Measurements from ENCODE around the gene RBMS3. TPM values are rescaled to one million over a fixed set of nuclear protein-coding genes. Genes with fewer than 3 reads are reported as not detected.

The RBMS3 gene
- total RNA-seq, 2 donors from 2014 or later, result 7.1 to 11.5 TPM

DNA sequence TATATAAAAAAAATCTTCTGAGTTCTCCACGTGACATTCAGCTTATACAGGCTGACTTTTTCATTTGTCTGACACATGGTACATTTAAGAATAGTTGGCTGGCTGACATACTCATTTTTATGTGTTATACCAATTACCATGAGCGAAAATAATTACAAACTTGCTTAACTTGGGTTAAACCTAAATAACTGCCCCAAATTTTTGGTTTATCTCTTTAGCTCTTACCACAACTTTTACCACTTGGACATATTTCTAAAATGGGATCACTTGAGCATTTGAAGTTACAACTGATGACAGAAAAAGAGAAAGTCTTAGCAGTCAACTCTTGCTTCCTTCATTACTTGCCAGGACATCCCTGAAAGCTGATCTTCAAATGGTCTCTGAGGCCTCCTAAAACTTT lies 618.1 kb downstream of the RBMS3 start:
- ATAC-seq, result no peak
- intact Hi-C loops (cut with DNase I, micrococcal nuclease), result no loop called here
- DNase-seq, result no peak

DNA sequence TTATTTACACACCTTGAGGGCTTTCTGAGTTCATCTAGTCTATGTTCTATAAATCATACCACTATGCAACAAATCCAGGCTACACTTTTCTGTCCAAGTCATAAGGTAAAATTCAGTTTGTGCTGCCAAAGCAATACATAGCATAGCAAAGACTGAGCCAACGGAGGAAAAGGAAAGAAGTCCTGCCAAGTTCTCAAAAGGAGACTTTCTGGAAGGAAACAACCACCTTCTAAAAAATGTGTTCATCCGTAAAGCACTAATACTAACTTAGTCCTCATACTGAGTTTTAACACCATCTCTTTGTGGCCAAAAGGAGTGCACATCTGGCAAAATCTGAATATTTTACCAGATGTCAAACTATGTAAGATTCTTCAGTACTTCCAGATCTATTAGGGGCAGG lies 620.2 kb downstream of the RBMS3 start:
- intact Hi-C loops (cut with DNase I, micrococcal nuclease), result no loop called here
- DNase-seq (no peak), ATAC-seq (no peak)

DNA sequence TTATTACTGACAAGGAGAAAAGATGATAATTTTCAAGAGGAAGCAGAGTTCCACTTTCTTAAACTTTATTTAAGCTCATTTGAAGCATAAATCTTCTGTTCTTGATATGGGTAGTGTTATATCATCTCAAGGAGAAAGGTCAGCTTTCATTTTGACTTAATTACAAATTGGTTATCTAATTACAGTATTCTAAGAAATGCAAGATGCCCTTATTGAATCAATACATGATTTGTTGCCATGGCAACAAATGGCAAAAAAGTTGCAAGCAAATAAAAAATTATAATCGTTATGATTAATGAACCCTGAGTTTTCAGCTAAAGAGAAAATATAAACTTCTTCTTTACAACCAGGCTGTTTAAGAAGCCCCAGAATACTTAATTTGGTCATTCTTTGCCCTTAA lies 622.7 kb downstream of the RBMS3 start:
- DNase-seq (no peak), ATAC-seq (no peak)
- intact Hi-C loops (cut with DNase I, micrococcal nuclease), result no loop called here

DNA sequence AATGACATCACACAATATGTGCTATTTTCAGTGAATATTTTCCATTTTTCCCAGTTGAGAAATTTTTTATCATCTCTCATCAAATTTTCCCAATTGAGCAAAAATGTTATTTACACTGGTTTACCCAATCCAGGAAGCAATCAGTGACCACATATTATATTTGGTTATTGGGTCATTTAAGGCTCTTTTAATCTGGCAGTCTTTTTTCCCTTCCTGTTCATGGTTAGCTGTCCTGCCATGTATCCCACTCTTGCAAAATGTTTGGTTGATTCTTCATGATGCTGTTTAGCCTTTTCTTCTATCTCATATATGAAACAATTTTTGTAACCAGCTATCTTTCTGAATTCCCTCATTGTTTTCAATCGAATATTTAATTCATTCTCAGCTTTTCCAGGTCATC lies 626.0 kb downstream of the RBMS3 start:
- DNase-seq, result no peak
- intact Hi-C loops (cut with DNase I, micrococcal nuclease), result no loop called here
- no peak for ATAC-seq

- no peak for ATAC-seq
- intact Hi-C loops (cut with DNase I, micrococcal nuclease), result no loop called here
Observed at GRCh38 chr3:29912600-29913288, 631.9 kb downstream of the RBMS3 start.

DNA sequence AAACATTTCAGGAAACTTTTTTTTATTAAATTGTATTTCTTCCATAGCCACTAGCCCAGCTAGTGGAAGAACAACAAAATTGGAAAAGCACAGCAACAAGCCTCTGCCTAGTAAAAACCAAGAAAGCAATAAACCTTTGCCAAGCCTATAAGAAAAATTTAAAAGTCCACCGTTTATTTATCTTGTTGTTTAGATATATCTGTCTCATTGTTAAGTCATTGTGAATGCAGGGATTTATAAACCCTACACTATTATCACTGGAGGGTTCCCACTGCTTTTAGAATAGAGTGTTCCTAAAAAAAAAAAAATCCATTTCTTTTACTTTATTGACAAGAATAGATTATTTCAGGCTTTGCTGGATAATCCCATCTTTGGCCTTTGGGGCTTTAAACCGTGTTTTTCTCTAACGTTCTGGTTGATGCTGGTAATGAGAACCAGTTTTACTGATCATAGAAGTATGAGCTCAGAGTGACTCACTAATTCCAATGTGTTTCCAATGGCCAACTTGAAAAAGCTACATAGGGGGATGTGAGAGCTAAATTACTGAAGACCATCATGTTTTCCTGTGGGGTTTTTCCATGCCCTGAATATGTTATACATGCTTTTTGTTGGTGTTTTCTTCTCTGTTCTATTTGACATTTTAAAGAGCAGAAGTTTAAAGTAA lies 634.1 kb downstream of the RBMS3 start:
- no peak for DNase-seq
- intact Hi-C loops (cut with DNase I, micrococcal nuclease), result no loop called here
- no peak for ATAC-seq

More at GRCh38 chr3:29912600-29913288, 631.9 kb downstream of the RBMS3 start:
- no peak for DNase-seq

- DNase-seq, result no peak
- ATAC-seq, result no peak
- intact Hi-C loops (cut with DNase I, micrococcal nuclease), result no loop called here
Observed at GRCh38 chr3:29919571-29919970, 638.7 kb downstream of the RBMS3 start.

DNA sequence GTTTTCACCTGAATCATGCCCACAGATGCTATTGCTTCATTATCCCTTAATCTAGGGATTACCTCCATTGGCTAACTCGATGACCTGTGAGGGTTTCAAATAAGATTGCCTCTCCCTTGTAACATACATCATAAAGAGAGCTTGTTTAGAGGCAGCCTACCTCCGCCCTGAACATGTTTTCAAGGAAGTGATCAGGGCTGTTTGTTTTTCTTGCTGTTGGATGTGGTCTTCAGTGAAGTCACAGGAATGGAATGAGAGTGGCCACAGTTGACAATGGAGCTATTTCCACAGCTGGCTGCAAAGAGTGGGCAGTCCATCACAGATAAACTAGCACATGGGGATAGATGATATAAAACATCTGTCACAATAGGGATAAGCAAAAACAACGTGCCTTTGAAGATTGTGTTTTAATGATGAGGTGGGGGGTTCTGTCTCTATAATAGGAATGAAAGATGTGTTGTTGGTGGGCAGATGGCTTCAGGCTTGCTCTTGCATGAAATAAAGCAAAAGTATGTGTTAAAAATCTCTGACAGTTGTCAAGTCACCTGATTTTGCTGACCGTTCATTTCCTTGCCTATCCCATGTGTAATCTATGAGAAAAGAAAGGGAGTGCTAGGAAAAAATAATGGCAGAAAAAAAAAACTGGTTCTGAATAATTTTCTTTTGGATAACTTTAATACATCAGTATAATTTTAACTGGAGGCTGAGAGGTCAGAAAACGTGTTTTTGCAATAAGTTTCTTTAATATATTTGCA lies 642.3 kb downstream of the RBMS3 start:
- DNase-seq (no peak), ATAC-seq (peak; percentile 24)
- intact Hi-C loops (cut with DNase I, micrococcal nuclease), result no loop called here

GRCh38 chr3:29924783-29925561 lies 644.1 kb downstream of the RBMS3 start:
- intact Hi-C loops (cut with DNase I, micrococcal nuclease), result no loop called here
- DNase-seq (no peak), ATAC-seq (no peak)

DNA sequence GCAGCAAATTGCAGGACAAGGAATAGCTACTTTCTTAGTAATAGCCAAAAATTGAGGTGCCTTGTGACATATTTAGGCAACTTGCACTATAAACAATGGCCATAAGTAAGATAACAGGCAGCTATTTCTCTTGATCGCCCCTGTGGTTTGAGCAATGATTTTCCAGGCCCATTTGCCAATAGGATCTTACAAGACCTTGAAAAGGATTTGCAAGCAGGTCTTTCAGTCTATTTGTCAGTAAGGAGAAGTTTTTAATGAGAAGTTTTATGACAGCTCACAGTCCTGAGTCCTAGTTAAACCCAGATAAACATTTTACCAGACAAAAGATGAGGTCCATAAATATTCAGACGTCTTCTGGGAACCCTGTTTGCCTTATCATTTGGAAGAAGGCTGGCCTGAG lies 645.5 kb downstream of the RBMS3 start:
- no peak for DNase-seq
- intact Hi-C loops (cut with DNase I, micrococcal nuclease), result no loop called here
- ATAC-seq, result no peak

GRCh38 chr3:29932696-29933325 lies 651.9 kb downstream of the RBMS3 start:
- no peak for ATAC-seq
- DNase-seq, result no peak
- intact Hi-C loops (cut with DNase I, micrococcal nuclease), result no loop called here

DNA sequence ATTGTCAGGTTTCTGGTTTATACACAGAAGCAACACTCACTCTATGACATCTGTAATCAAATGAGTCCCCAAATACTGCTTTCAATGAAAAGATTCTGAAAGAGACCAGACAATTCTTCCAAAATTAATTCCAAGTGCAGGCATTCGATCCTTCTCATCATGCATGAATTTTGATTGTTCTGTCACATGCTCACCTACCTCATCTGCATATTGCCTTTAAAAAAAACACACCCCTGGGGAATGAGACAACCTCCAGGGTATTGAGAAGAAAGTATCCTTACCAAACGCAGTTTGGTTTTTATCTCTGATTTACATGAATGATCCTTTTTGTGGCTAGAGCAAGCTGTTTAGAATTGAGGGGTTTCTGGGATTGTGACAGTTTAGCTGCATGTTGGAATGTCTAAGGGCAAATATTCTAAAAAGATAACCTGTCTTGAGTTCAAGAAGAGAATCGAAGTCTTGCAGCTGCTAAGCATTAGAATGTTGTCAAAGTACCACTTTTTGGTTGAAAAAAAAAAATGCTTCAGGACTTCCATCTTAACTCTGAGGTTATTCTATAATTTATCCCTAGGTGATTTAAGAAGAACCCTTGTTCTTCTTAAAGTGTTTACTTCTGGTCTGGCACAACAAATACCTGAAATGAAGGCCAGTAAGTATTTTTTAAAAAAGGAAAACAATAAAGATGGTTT lies 653.1 kb downstream of the RBMS3 start:
- no peak for DNase-seq
- ATAC-seq, result no peak

DNA sequence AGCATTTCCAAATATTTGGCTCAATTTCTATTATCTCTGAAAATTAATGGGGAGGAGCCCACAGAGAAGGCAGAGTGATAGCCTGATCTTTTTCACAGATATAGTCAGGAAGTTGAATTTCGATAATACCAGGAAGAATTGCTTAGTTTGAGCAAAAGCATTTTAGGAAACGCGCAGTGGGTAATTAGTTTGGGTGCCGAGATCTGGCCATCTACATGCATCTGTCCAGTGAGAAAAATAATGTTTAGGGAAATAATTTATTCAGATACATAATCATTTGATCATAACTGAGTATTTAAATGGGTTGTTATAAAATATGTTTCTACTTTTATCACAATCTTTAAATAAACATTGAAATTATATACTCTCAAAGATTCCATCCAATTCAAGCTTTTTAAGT lies 653.9 kb downstream of the RBMS3 start:
- ATAC-seq, result no peak
- DNase-seq, result no peak

More for the DNA sequence above, 653.1 kb downstream of the RBMS3 start:
- intact Hi-C loops (cut with DNase I, micrococcal nuclease), result no loop called here

GRCh38 chr3:29936054-29936453 lies 655.2 kb downstream of the RBMS3 start:
- intact Hi-C loops (cut with DNase I, micrococcal nuclease), result no loop called here
- ATAC-seq (no peak), DNase-seq (no peak)

More for the DNA sequence above, 653.9 kb downstream of the RBMS3 start:
- intact Hi-C loops (cut with DNase I, micrococcal nuclease), result no loop called here

DNA sequence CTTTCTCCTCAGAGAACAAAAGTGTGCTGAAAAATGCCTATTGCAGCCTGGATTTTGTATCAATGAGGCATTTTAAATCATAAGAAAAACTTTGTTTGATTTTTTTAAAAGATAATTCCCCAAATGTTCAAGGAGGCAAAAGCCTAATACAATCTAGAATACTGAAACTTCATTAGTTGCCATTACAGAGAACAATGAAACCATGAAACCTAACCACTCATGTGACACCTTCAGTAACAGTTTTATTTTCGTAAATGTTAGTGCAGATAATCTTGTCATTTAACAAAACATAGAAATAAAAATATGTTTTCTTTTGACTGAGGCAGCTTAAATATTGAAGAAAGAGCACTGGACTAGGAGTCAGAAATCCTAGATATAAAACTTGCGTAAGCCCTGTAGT lies 655.9 kb downstream of the RBMS3 start:
- ATAC-seq (no peak), DNase-seq (no peak)
- intact Hi-C loops (cut with DNase I, micrococcal nuclease), result no loop called here

- intact Hi-C loops (cut with DNase I, micrococcal nuclease), result no loop called here
- DNase-seq (no peak), ATAC-seq (no peak)
Observed at GRCh38 chr3:29937185-29937584, 656.3 kb downstream of the RBMS3 start.

DNA sequence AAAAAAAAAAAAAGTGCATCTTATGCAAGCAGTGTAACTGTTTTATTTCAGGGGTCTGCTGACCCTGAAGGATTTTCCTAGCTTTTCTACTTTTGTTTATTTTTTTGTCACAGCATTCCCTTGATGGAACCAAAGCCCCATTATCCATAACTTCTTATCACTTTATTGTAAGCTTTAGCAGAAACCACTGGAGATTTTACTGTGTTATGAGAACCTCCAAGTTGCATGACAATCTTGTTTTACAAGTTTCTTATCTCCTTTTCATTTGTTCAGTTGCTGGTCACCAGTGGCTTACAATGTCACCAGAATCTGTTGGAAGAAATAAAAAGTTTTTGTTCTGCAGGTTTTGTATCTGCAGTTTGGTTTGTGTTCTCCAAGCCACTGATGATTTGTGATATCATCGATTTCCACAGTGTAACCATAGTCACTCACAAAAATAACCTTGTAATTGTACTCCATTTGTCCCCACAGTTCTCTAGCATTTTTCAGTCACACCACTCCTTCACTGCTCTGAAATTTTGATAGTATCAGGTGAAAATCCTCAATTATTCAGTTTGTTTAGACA lies 660.0 kb downstream of the RBMS3 start:
- DNase-seq (no peak), ATAC-seq (peak; percentile 74)
- intact Hi-C loops (cut with DNase I, micrococcal nuclease), result no loop called here

DNA sequence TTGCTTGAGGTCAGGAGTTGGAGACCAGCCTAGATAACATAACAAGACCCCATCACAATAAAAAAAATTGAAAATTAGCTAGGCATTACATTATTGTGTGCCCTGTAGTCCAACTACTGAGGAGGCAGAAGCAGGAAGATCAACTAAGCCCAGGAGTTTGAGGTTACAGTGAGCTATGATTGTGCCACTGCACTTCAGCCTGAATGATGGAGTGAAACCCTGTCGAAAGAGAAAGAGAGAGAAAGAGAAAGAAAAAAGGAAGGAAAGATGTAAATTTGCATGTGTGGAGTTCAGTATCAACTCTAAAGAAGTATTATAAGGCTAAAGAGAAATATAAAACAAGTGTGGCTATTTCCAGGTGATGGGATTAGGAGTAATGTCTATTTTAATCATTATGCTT lies 661.4 kb downstream of the RBMS3 start:
- intact Hi-C loops (cut with DNase I, micrococcal nuclease), result no loop called here
- no peak for ATAC-seq
- DNase-seq, result no peak
